ENCODE results near the gene COL13A1. TPM values are rescaled to one million over a fixed set of nuclear protein-coding genes. Genes with fewer than 3 reads are reported as not detected.
A peak's percentile ranks its signal among the peaks of the same experiment; 100 is the strongest.

Gene COL13A1
- total RNA-seq, 1 experiment from 2014 or later: 17.1 TPM

DNA sequence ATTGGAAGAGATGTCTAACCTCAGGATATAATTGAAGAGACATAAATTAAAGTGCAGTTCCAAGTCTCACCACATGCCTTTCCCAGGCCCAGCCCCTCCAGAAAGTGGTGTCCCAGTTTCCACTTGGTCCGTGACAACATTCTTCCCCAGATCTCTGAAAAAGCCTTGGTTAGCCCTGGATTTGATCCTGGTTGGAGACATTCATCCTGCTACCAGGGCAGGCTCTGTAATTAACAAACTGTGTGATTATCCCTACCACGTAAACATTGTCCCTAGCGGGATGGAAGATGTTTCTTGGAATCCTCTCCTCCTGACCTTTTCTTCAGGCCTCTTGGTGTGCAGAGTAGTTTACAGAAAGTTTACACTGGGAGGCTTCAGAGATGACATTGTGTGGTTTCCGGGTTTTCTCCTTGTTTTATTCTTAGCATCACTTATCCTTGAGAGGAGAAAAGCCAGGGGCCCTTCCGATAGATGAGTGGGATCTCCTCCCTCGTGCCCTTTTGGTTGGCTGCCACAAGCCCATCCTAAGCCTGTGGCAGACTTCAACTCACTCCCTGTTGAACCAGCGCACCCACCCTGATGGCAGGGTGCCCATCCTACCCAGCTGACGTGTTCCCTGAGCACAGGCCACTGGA, 83.8 kb downstream of the COL13A1 start:
- DNase-seq (ENCODE audit: low read depth): no peak

DNA sequence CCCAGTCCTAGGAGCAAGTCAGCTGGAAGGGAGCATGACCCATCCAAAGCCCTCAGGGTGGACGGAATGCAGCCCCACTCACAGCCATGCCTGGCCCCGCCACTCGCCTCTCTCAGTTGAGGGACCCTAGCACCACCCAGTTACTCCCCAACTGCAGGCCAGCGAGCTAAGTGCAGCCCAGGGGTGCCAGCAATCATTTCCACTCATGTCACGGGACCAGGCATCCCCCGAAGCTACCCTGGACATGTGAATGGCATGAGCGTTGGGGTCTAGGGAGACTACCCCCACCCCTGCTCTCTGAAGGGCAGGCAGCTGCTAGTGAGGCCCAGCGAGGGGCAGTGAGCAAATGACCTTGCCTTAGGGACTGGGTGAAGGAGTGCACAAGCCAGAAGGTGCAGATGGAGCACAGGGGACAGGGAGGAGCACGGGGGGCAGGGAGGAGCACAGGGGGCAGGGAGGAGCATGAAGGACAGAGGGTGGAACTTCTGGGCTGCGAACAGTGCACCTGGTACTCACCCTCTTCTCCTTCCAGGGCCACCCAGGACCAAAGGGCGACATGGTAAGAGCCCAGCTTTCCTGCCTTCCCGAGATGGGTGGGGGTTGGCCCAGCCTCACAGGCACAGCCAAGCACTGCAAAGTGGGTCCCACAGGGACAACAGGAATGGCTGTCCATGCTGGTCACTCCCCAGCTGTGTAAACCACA, 87.3 kb downstream of the COL13A1 start:
- no peak for DNase-seq (ENCODE audit: low read depth)

- DNase-seq (ENCODE audit: low read depth): no peak
Measured at GRCh38 chr10:69890065-69890847, 88.5 kb downstream of the COL13A1 start.

DNA sequence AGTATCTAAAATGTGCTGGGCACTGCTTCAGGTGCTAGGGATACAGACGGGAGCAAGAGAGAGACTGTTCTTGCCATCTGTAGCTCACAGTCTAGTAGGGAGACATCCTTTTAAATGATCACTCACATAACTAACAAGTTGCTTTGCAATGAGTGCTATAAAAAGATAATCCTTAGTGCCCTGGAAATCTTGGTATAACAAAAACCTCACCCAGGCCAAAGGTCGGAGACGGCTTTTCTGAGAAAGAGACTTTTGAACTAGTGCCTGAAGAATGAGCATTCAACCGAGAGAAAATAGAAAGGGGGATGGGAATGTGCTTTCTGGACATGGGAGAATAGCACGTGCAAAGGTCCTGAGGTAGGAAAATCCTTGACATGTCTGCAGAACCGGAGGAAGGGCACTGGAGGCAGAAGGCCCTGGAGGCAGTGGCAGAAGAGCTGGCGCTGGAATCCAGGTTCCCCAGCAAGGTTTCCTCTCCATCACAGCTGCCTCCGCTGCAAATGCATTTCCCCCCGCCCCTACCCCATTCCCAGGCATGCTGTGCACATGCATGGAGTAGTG, 89.4 kb downstream of the COL13A1 start:
- no peak for DNase-seq (ENCODE audit: low read depth)

DNA sequence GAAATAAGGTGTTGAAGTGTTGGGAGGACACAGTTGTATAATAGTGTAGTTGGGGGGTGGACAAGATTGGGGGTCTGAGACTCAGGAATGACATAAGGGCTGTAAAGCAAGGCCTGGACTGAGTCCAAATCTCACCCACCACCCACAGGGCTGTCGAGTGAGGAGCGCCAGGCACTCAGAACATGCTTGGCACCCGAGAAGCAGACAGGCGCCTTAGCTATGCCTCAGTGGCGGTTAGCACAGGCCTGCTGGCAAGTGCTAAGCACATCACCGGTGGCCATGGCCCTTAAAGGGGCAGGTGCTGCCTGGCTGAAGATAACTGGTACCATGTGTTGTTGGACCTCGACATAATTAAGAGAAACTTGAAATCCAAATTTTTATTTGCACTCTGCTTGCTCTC, 90.7 kb downstream of the COL13A1 start:
- DNase-seq (ENCODE audit: low read depth): no peak

GRCh38 chr10:69892816-69893215, 91.1 kb downstream of the COL13A1 start:
- DNase-seq (ENCODE audit: low read depth): no peak

DNA sequence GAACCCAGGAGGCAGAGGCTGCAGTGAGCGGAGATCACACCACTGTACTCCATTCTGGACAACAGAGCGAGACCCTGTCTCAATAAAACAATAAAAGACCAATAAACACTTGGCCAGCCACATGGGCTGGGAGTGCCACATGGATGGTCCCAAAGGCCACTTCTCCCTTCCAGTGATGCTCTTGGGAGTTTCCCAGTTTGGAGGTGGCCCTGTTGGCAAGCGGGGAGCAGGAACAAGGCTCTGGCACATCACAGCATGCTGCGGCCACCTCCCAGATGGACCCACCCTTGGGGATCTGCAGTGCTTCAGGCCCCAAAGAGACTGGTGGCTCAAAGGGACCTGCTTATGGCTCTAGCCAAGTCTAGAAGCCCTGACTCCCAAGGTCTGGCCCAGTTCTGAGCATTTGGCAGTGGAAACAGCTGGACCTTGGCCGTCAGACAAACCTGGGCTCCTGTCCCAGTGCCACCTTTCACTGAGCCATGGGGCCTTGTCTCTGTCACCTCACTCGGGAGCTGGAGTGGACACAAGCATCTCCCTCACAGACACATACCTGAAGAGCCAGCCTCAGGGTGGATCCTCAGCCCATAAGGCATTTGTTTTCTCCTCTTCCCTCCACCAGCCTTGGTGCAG, 91.7 kb downstream of the COL13A1 start:
- DNase-seq (ENCODE audit: low read depth): no peak

GRCh38 chr10:69894156-69894555, 92.5 kb downstream of the COL13A1 start:
- DNase-seq (ENCODE audit: low read depth): no peak

DNA sequence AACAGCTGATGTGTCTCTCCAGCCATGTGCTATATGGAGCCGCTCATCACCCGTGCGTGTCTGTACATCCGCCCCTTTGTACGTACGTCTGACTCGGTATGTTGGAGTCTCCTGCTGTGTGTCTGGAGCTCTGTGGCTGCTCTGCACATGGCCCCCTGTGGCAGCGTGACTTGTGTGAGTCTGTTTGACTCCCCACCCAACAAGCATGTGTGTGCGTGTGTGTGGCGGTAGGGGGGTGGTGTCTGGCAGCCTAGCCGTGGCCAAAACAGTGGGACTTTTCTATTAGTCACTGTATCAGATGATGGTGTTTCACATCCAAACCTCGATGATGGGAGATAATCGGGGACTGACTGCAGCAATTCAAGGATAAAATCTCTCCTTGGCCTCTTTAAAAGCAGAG, 94.1 kb downstream of the COL13A1 start:
- DNase-seq (ENCODE audit: low read depth): no peak

- DNase-seq (ENCODE audit: low read depth): no peak
Measured at GRCh38 chr10:69896606-69897231, 95.0 kb downstream of the COL13A1 start.

- no peak for DNase-seq (ENCODE audit: low read depth)
Measured at GRCh38 chr10:69897432-69897831, 95.7 kb downstream of the COL13A1 start.

DNA sequence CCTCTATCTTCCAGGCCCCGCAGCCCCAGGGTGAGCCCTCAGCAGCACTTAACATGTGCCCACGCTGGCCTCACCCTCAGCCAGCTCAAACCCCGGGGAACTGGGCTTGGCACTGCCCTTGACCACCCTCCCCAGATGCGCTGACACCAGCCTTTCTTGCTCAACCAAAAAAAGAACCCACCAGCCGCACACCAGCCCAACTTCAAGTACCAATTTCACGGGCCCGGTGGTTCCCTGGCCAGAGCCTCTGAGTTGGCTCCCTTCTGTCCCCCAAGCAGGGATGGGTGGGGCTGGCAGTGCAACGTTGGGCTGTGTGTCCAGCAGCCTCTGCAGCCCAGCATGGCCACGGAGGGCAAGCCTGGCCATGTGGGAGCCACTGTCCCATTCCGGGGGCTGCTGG, 96.3 kb downstream of the COL13A1 start:
- DNase-seq (ENCODE audit: low read depth): no peak

GRCh38 chr10:69898524-69898923, 96.8 kb downstream of the COL13A1 start:
- DNase-seq (ENCODE audit: low read depth): no peak

GRCh38 chr10:69898941-69899340, 97.2 kb downstream of the COL13A1 start:
- DNase-seq (ENCODE audit: low read depth): no peak

DNA sequence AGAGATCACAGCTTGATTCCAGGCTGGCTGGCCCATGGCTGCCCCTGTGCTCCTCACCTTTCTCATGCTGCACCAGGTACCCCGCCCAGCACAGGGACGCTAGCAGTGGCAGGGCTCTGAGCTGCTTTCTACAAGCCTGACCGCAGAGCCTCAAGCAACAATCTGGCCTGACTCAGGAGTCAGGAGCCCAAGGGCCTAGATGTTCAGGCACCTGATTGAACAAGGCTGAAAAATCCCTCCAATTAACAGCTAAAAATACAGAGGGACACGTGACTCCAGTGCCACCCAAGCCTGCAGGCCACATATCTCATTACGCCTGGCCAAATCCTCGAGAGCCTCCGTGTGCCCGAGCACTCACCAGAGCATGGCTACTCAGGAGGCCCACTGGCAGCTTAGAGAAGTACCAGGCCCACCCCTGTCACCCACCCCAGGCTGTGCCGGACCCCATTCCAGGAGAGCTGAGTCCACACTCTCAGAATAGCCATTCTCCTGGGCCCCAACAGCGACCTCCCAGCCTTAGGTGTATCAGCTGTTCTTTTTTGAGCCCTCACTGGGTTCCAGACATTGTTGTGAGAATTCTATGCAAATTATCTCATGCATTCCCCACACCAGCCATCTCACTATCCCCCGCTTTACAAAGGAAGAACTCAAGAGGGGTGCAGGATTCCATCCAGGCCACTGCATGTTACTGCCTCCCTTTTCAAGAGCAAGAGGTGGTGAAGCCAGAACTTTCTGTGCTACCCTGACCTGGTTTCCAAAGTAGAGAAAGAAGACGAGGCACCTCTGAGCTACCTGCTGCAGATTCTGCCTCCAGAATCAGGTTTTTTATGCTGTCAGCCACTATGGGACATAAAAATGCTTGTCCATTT, 98.3 kb downstream of the COL13A1 start:
- no peak for DNase-seq (ENCODE audit: low read depth)

DNA sequence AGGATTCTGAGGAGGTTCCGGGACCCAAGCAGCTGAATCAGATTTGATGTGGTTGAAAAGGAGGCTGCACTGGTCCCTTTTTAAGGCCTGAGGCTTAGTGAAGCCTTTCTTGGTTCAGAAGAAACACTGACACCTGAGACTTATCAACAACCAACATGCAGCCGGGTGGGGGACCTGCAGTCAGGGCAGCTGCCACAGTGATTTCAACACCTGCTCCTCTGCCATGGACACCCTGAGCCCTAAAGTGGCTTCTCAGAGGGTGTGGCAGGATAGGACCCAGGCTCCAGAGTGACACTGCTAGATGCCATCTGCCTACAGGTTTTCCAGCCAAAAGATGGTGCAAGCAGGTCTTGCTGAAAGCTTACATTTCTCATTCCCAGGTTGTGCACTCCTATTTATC, 99.3 kb downstream of the COL13A1 start:
- DNase-seq (ENCODE audit: low read depth): no peak

DNA sequence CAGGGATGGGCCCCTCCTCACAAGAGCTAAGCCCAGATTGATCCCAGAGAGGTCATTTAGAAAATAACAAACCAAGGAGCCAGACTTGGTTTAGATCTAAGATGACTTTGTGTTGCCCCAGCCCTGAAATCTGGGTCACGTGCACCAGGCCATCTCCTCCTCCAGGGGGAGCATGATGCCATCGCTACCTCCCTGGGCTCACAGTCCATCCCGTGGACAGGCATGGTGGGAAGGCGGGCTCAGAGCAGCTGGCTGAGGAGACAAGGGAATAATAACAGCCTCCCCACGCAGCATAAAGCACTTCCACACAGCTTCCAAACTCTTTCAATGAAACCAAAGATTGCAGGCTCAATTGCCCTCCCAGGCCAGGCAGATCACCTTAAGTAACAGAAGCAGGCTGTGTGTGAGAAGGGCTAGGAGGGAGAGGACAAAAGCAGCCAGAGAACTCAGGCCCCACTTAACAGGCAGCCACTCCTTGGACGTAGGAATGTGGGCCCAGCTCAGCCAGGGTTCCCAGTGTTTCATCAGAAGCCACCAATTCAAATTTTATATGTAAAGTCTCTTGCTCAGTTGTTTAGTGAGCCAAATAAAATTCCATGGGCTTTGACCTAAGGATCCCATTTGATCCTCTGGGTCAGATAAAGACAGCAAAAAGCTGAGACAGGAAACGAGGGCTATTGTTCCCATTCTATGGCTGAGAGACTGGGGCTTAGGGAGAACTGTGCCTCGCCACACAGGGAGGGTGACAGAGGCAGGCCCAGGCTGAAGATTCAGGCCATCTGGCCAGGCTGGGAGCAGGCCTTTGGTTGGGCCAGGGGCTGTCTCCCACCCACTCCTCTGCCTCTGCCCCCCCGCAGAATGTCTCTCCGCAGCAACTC, 100.2 kb downstream of the COL13A1 start:
- DNase-seq (ENCODE audit: low read depth): peak; percentile 22

- DNase-seq (ENCODE audit: low read depth): no peak
Measured at GRCh38 chr10:69902835-69903535, 101.3 kb downstream of the COL13A1 start.

GRCh38 chr10:69904533-69904932, 102.8 kb downstream of the COL13A1 start:
- DNase-seq (ENCODE audit: low read depth): no peak
